Kidney epithelial cell (primary cell): Measurements from ENCODE around the gene KIF25. TPM values are rescaled to one million over a fixed set of nuclear protein-coding genes. Genes with fewer than 3 reads are reported as not detected.

Experiments
- DNase-seq: peaks from one replicate; pipeline ENCODE4 v3.0.0-alpha.2; 2010; ENCODE audit warnings: low read depth
- H3K27me3 ChIP-seq: 2 replicates; pipeline ENCODE4 v1.6.0; 2011; ENCODE audit warnings: low read length; ENCODE audit not compliant: control insufficient read depth, insufficient read depth
- H3K36me3 ChIP-seq: 2 replicates; pipeline ENCODE4 v1.5.1; 2011; ENCODE audit warnings: low read length; ENCODE audit not compliant: control insufficient read depth, insufficient read depth
- H3K4me3 ChIP-seq: 2 replicates; pipeline ENCODE4 v1.5.1; 2011; ENCODE audit warnings: low read depth, mild to moderate bottlenecking, control low read depth, low read length
- CTCF ChIP-seq: IDR thresholded peaks from 2 replicates; pipeline ENCODE4 v1.5.1; 2011; ENCODE audit warnings: mild to moderate bottlenecking, moderate library complexity, low read length, control low read depth, inconsistent platforms; ENCODE audit not compliant: insufficient read depth, poor library complexity, severe bottlenecking
- total RNA-seq: library from RNA; depleted of rRNA; stranded (reverse); fragments of >200 nt; gene quantifications from 2 replicates; pipeline ENCODE4 v1.2.3, GENCODE V29; 2015

The KIF25 gene
- total RNA-seq, 1 donor from 2014 or later, result not detected

DNA sequence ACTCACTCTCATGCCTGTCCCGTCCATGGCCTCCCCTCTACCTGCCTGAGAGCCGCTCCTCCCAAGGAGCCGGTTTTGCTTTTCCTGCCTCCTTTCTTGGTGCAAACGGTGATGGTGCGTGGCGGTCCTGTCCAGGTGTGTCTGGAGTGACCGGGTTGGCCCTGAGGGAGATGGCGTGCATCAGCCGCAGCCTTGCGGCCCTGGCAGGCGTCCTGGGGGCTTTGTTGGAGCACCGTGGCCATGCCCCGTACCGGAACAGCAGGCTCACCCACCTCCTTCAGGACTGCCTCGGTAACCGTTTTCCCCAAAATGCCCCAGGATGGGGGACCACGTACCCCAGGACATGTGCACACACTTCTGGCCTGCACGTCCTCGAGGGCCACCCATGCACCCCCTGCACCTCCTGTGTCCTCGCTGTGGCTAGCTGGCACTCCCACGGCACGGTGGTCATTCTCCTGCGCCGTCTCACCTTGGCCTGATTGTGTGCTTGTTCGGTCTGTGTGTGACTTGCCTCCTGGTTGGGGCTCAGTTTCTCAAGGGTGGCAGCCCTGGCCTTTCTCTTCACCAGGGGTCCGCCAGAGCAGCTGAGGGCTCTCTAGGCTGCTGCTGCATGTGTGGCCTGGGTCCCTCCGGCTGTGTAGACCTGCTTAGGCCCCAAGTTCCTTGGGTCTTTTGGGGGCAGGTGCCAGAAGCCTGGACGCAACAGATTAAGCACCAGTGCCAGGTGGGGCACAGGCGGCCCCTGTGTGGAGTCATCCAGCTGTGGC is 45.1 kb downstream of the KIF25 start:
- H3K27me3 ChIP-seq, result no peaks in the 10 kb centered on the region
- no peak for DNase-seq
- no peak for TF ChIP-seq CTCF

GRCh38 chr6:168043193-168043847 is 45.8 kb downstream of the KIF25 start:
- no peak for DNase-seq
- no peak for TF ChIP-seq CTCF
- no peaks in the 10 kb centered on the region for H3K36me3 ChIP-seq
- peaks cover 2% of the 10 kb centered on the region for H3K27me3 ChIP-seq
- H3K4me3 ChIP-seq, result no peak overlapping the region

More for the DNA sequence above, 45.1 kb downstream of the KIF25 start:
- Histone ChIP-seq H3K36me3 (no peaks in the 10 kb centered on the region), H3K4me3 (no peak overlapping the region)

DNA sequence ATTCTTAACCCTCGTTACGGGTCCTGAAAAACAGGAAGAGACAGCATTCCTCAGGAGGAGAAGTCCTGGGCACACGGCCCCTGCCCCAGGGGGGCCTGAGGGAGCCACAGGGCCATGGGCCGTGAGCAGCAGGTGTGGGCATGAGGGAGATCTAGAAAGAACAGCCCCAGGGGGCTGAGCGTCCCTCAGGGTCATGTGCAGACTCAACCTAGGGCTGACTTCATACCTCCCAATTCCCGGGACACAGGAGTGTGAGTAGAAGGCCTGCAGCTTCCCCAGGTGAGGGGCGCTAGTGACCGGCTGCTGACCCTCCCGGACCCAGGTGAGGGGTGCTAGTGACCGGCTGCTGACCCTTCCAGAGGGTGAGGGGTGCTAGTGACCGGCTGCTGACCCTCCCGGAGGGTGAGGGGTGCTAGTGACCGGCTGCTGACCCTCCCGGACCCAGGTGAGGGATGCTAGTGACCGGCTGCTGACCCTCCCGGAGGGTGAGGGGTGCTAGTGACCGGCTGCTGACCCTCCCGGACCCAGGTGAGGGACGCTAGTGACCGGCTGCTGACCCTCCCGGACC is 46.5 kb downstream of the KIF25 start:
- no peak for DNase-seq
- Histone ChIP-seq H3K27me3 (peaks cover 2% of the 10 kb centered on the region), H3K36me3 (no peaks in the 10 kb centered on the region), H3K4me3 (no peak overlapping the region)
- no peak for TF ChIP-seq CTCF

DNA sequence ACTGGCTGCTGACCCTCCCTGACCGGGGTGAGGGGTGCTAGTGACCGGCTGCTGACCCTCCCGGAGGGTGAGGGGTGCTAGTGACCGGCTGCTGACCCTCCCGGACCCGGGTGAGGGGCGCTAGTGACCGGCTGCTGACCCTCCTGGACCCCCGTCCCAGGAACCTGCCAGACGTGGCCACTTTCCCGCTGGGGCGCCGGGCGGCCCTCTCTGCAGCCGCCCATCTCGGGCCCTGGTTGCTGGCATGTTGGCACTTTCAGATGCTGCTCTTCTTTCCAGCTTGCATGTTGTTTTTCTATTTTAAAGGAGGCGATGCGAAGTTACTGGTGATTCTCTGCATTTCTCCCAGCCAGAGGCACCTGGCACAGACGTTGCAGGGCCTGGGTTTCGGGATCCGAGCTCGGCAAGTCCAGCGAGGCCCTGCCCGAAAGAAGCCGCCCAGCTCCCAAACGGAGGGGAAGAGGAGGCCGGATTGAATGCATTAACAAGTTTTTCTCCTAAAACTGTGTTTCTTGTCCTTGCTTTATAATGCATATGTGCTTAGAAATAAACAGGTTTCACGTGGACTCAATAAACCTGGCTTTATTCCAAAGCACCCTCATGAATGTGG is 47.2 kb downstream of the KIF25 start:
- no peak for DNase-seq
- TF ChIP-seq CTCF, result no peak
- H3K4me3 ChIP-seq, result no peak overlapping the region
- peaks cover 2% of the 10 kb centered on the region for H3K27me3 ChIP-seq
- H3K36me3 ChIP-seq, result no peaks in the 10 kb centered on the region

DNA sequence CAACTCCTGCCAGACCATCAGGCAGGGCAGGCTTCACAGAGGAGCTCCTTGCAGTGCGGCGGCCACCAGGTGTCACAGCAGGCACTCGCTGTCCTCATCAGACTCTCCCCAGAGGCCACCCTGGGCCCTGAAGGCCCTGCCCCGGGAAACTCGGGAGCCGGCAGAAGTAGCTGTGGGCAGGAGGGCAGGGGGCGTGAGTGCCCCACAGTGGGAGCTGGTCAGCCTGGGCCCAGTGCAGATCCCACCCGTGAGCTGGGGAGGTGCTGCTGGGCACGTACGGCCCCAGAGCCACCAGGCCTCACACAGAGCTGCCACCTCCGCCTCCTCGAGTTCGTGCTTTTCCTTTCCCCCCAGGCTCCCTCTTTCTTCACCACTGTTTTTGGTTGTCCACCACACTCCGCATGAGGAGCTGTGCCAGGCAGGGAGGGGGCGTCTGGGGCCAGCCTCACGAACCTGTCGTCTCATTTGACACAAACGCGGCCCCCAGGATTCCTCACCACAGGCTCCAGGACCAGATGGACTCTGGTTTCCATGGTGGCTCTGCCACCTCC is 47.7 kb downstream of the KIF25 start:
- no peak overlapping the region for H3K4me3 ChIP-seq
- peaks cover 5% of the 10 kb centered on the region for H3K27me3 ChIP-seq
- H3K36me3 ChIP-seq, result no peaks in the 10 kb centered on the region
- no peak for TF ChIP-seq CTCF
- no peak for DNase-seq
